Body of pancreas (tissue), 4 donors: ENCODE data around the gene SLC6A8.

Source experiments
- CTCF ChIP-seq, 7 experiments: fragments of 450-650 bp in 4 of 7; fragments of 200-600 bp in 3 of 7; sonication (generic) in 3 of 7; IDR thresholded peaks; one replicate each; pipeline ENCODE4 v1.5.1; 2016 to 2019; ENCODE audit warnings: antibody characterized with exemption in 7 of 7
- POLR2A ChIP-seq, 3 donors: fragments of 450-650 bp; IDR thresholded peaks; one replicate each; pipeline ENCODE4 v1.6.1; 2016; ENCODE audit warnings: antibody characterized with exemption in 3 of 3, mild to moderate bottlenecking in 2 of 3

DNA sequence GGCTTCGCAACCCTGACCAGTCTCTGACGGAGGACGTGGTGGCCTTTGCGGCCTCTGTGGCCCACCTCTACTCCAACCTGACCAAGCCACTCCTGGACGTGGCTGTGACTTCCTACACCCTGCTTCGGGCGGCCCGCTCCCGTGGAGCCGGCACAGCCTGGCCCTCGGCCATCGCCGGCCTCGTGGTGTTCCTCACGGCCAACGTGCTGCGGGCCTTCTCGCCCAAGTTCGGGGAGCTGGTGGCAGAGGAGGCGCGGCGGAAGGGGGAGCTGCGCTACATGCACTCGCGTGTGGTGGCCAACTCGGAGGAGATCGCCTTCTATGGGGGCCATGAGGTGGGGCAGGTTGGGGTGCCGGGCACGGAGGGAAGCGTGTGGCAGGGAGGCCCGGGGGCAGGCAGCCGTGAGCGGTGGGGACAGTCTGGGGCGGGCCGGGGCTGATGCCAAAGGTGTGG lies 38.1 kb downstream of the SLC6A8 start:
- TF ChIP-seq POLR2A (IDR thresholded peaks at IDR 0.05) (no peak), CTCF (IDR thresholded peaks at IDR 0.05) (no peak)
